Measurements from ENCODE around the gene DAND5.

The DAND5 gene

DNA sequence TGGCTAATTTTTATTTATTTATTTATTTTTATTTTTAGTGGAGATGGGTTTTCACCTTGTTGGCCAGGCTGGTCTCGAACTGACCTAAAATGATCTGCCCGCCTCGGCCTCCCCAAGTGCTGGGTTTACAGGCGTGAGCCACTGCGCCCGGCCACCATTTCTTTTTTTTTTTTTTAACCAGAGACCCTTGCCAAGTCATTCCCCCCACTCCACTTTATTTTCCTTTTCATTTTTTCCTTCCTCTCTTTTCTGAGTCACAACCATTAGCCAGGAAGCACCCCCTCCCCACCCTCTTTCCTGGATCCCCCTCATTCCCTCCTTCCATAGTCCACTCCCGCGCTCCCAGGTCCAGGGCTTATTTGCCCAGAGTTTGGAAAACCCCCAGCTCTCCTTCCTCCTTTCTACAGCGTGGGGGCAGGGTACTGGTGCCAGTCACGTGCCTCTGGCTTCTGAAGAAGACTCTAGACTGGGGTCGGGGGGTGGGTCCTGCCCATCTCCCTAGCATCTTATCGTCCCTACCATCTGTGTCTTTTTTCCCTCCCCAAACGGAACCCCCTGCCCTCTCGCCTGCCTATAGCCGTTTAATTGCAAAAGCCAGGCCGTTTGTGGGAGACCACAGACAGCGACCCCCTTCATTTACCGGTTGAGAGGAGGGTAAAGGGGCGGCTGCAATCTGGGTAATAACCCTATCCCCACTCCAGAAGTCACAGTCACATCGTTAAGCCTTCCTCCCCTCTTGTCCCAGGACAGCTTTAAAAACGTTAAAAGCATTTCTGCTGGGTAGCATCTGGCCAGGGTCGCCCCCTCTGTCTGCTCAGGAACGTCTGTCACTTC, 32.1 kb upstream of the DAND5 start:
- TF ChIP-seq, protein P1, sequence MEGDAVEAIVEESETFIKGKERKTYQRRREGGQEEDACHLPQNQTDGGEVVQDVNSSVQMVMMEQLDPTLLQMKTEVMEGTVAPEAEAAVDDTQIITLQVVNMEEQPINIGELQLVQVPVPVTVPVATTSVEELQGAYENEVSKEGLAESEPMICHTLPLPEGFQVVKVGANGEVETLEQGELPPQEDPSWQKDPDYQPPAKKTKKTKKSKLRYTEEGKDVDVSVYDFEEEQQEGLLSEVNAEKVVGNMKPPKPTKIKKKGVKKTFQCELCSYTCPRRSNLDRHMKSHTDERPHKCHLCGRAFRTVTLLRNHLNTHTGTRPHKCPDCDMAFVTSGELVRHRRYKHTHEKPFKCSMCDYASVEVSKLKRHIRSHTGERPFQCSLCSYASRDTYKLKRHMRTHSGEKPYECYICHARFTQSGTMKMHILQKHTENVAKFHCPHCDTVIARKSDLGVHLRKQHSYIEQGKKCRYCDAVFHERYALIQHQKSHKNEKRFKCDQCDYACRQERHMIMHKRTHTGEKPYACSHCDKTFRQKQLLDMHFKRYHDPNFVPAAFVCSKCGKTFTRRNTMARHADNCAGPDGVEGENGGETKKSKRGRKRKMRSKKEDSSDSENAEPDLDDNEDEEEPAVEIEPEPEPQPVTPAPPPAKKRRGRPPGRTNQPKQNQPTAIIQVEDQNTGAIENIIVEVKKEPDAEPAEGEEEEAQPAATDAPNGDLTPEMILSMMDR (IDR thresholded peaks at IDR 0.05; ENCODE audit: low read depth, low read length, poor library complexity, severe bottlenecking) = peak; percentile 37
- TF ChIP-seq EZH2phosphoT487 (IDR thresholded peaks at IDR 0.05; ENCODE audit: borderline replicate concordance, low read length) = no peak
- H3K9me3 ChIP-seq (ENCODE audit: control insufficient read depth, insufficient read depth, low read length) = no peaks in the 10 kb centered on the region
- H3K27ac ChIP-seq (ENCODE audit: low read depth, low read length) = peak overlapping the region; percentile 95
- peaks cover 22% of the 10 kb centered on the region for H4K20me1 ChIP-seq (ENCODE audit: control insufficient read depth, insufficient read depth, low read depth, low read length)
- H3K4me2 ChIP-seq (ENCODE audit: low read length) = peak overlapping the region; percentile 88
- H3K9me2 ChIP-seq (replicated peaks; ENCODE audit: control insufficient read depth, low read length) = no peaks in the 10 kb centered on the region
- H3K27me3 ChIP-seq (ENCODE audit: control insufficient read depth, low read length) = no peaks in the 10 kb centered on the region
- peak overlapping the region; percentile 86 for H3K4me3 ChIP-seq (ENCODE audit: low read length)
- H3K36me3 ChIP-seq (ENCODE audit: control insufficient read depth, low read length) = peaks cover 50% of the 10 kb centered on the region
- H3K79me2 ChIP-seq (ENCODE audit: control insufficient read depth, low read length) = peaks cover 54% of the 10 kb centered on the region
- H3K4me1 ChIP-seq (ENCODE audit: control insufficient read depth, low read length) = peaks cover 63% of the 10 kb centered on the region
- H3F3A ChIP-seq (ENCODE audit: control insufficient read depth, insufficient read depth) = peaks cover 49% of the 10 kb centered on the region

DNA sequence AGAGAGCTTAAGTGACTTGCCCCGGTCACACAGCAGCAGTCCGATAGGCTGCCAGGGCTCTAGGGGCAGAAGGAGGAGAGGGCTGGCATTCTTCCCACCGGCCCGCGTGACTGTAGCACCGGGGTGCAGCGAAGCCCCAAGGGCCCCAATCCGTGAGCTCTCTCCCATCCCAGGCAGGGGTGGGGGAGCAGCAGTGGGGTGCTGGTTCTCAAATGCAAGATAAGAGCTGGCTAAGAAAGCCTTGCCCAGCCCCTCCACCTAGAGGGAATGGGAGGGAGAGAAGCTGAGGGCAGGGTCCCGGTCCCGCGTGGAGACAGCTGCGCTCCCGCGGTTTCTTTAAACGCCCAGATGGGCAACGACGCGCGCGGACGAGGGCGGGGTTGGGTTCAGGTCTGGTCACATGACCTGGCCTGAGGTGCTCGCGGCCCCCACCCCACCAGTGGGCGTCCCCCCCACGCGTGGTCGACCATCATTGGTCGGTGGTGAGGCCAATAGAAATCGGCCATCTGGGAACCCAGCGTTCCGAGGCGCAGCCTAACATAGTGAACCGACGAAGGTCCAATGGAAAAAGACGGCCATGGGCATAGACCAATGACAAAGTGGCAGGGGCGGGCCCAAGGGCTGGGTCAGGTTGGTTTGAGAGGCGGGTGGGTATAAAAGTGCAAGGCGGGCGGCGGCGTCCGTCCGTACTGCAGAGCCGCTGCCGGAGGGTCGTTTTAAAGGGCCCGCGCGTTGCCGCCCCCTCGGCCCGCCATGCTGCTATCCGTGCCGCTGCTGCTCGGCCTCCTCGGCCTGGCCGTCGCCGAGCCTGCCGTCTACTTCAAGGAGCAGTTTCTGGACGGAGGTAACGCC, 31.2 kb upstream of the DAND5 start, which contains the start of gene CALR:
Gene CALR, plus strand, starts transcription at position 683 of the 852 bp plus-strand sequence. Its CDS starts 71 bp downstream, at position 754.
- H3F3A ChIP-seq (ENCODE audit: control insufficient read depth, insufficient read depth) = peaks cover 56% of the 10 kb centered on the region

DNA sequence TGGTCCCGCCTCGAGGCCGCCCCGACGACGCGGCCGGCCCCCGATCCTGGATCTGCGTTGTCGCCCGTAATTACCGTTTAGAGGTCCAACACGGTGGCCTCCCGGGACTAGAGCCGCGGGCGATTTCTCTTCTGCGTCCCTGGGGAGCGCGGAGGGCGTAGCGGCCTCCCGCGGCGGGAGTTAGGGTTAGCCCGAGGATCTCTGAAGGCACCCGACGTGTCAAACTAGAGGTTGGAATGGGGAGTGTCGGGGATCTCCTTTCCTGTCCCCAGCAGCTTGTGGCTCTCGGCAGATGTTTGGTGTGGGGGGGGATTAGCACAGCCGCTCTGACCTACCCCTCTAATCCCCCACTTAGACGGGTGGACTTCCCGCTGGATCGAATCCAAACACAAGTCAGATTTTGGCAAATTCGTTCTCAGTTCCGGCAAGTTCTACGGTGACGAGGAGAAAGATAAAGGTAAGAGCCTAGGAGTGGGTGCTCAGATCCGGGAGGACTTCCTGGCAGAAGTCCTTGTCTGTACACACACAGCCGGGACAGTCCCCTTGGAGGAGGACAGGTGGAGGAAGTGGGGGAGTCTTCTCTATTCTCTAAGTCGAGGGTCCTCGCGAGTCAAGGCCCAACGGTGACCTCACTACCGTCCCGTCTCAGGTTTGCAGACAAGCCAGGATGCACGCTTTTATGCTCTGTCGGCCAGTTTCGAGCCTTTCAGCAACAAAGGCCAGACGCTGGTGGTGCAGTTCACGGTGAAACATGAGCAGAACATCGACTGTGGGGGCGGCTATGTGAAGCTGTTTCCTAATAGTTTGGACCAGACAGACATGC, 30.4 kb upstream of the DAND5 start:
- Histone ChIP-seq H4K20me1 (ENCODE audit: control insufficient read depth, insufficient read depth, low read depth, low read length) (peaks cover 22% of the 10 kb centered on the region), H3K27ac (ENCODE audit: low read depth, low read length) (peak overlapping the region; percentile 75), H3K4me2 (ENCODE audit: low read length) (peak overlapping the region; percentile 85), H3K4me3 (ENCODE audit: low read length) (peak overlapping the region; percentile 86), H3K79me2 (ENCODE audit: control insufficient read depth, low read length) (peaks cover 37% of the 10 kb centered on the region), H3K9me2 (replicated peaks; ENCODE audit: control insufficient read depth, low read length) (no peaks in the 10 kb centered on the region), H3K36me3 (ENCODE audit: control insufficient read depth, low read length) (peaks cover 54% of the 10 kb centered on the region), H3K27me3 (ENCODE audit: control insufficient read depth, low read length) (no peaks in the 10 kb centered on the region), H3K9me3 (ENCODE audit: control insufficient read depth, insufficient read depth, low read length) (no peaks in the 10 kb centered on the region), H3F3A (ENCODE audit: control insufficient read depth, insufficient read depth) (peaks cover 65% of the 10 kb centered on the region), H3K4me1 (ENCODE audit: control insufficient read depth, low read length) (peaks cover 63% of the 10 kb centered on the region)
- TF ChIP-seq, protein P1 (IDR thresholded peaks at IDR 0.05; ENCODE audit: low read depth, low read length, poor library complexity, severe bottlenecking) = peak; percentile 26
- no peak for TF ChIP-seq EZH2phosphoT487 (IDR thresholded peaks at IDR 0.05; ENCODE audit: borderline replicate concordance, low read length)

More for the DNA sequence above, 31.2 kb upstream of the DAND5 start, which contains the start of gene CALR:
- H3K9me2 ChIP-seq (replicated peaks; ENCODE audit: control insufficient read depth, low read length) = no peaks in the 10 kb centered on the region
- H4K20me1 ChIP-seq (ENCODE audit: control insufficient read depth, insufficient read depth, low read depth, low read length) = peaks cover 22% of the 10 kb centered on the region
- TF ChIP-seq, protein P1 (IDR thresholded peaks at IDR 0.05; ENCODE audit: low read depth, low read length, poor library complexity, severe bottlenecking) = no peak
- TF ChIP-seq EZH2phosphoT487 (IDR thresholded peaks at IDR 0.05; ENCODE audit: borderline replicate concordance, low read length) = no peak
- peaks cover 45% of the 10 kb centered on the region for H3K79me2 ChIP-seq (ENCODE audit: control insufficient read depth, low read length)
- H3K27ac ChIP-seq (ENCODE audit: low read depth, low read length) = peak within 1 kb of the TSS; percentile 95
- H3K36me3 ChIP-seq (ENCODE audit: control insufficient read depth, low read length) = peaks cover 49% of the 10 kb centered on the region
- no peaks in the 10 kb centered on the region for H3K9me3 ChIP-seq (ENCODE audit: control insufficient read depth, insufficient read depth, low read length)
- H3K4me2 ChIP-seq (ENCODE audit: low read length) = peak within 1 kb of the TSS; percentile 88
- H3K27me3 ChIP-seq (ENCODE audit: control insufficient read depth, low read length) = no peaks in the 10 kb centered on the region
- peaks cover 60% of the 10 kb centered on the region for H3K4me1 ChIP-seq (ENCODE audit: control insufficient read depth, low read length)
- peak within 1 kb of the TSS; percentile 86 for H3K4me3 ChIP-seq (ENCODE audit: low read length)
